RWPE1 (cell line): ENCODE measurements around the gene IFIT3.

Experiments
- CTCF ChIA-PET: fragments of 350-600 bp; sonication (Branson Sonifier 250); formaldehyde crosslinking; extraction: SDS; loops from one replicate; lab custom pipeline; 2021; lab: Yijun Ruan, JAX
- POLR2A ChIA-PET: fragments of 400-600 bp; formaldehyde crosslinking; extraction: SDS; loops from one replicate; lab custom pipeline; 2020; ENCODE audit warnings: antibody characterized with exemption; ENCODE audit not compliant: low non-redundant PET; lab: Yijun Ruan, JAX
- DNase-seq: peaks from one replicate; pipeline ENCODE4 v3.0.0; 2012; ENCODE audit warnings: low spot score
- H3K27ac ChIP-seq: fragments of 450-650 bp; 2 replicates; pipeline ENCODE4 v1.5.1; 2017
- TF ChIP-seq, protein P1 (sequence below): fragments of 450-650 bp; conservative IDR thresholded peaks from 2 replicates; pipeline ENCODE4 v1.5.1; 2017; ENCODE audit warnings: low read depth, mild to moderate bottlenecking

The IFIT3 gene

GRCh38 chr10:89296220-89296648, 31.6 kb upstream of the IFIT3 start:
- POLR2A ChIA-PET: no interaction called here
- peak overlapping the region; percentile 64 for H3K27ac ChIP-seq
- no peak for DNase-seq
- TF ChIP-seq, protein P1, sequence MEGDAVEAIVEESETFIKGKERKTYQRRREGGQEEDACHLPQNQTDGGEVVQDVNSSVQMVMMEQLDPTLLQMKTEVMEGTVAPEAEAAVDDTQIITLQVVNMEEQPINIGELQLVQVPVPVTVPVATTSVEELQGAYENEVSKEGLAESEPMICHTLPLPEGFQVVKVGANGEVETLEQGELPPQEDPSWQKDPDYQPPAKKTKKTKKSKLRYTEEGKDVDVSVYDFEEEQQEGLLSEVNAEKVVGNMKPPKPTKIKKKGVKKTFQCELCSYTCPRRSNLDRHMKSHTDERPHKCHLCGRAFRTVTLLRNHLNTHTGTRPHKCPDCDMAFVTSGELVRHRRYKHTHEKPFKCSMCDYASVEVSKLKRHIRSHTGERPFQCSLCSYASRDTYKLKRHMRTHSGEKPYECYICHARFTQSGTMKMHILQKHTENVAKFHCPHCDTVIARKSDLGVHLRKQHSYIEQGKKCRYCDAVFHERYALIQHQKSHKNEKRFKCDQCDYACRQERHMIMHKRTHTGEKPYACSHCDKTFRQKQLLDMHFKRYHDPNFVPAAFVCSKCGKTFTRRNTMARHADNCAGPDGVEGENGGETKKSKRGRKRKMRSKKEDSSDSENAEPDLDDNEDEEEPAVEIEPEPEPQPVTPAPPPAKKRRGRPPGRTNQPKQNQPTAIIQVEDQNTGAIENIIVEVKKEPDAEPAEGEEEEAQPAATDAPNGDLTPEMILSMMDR: no peak
- CTCF ChIA-PET: no interaction called here

- TF ChIP-seq, protein P1: no peak
- ChIA-PET POLR2A (no interaction called here), CTCF (no interaction called here)
- no peak overlapping the region for H3K27ac ChIP-seq
- no peak for DNase-seq
Observed at GRCh38 chr10:89297356-89297755, 30.4 kb upstream of the IFIT3 start.

GRCh38 chr10:89297791-89298190, 30.0 kb upstream of the IFIT3 start:
- no peak for DNase-seq
- TF ChIP-seq, protein P1: no peak
- ChIA-PET CTCF (no interaction called here), POLR2A (no interaction called here)
- no peak overlapping the region for H3K27ac ChIP-seq

- ChIA-PET CTCF (interaction anchor here (0.6 kb wide), 2 partner anchors 18 to 23 kb away, joined by 3 to 5 read pairs; no protein-coding TSS in a partner anchor), POLR2A (no interaction called here)
- no peak for DNase-seq
- TF ChIP-seq, protein P1: no peak
- no peak overlapping the region for H3K27ac ChIP-seq
Observed at GRCh38 chr10:89299031-89299430, 28.8 kb upstream of the IFIT3 start.

DNA sequence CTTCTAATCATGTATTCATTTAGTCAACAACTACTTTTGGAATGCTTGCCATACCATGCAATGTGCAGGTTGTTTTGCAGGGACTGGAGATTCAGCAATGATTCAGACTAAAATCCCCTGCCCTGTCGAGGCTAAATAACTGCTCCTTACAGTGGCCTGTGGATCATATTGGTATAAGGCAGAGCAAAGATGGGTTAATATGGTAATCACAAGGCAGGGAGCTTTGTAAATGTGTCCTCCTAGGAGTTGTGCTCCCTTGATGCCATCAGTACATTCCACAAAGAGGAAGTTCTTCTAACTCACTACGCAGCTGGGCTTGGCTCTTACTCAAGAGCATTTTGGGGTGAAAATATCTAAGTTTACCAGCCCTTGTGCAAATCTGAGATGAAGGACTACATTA, 26.6 kb upstream of the IFIT3 start:
- TF ChIP-seq, protein P1: no peak
- ChIA-PET POLR2A (no interaction called here), CTCF (interaction anchor here (0.6 kb wide), 1 partner anchor 10 kb away, joined by 3 read pairs; no protein-coding TSS in a partner anchor)
- DNase-seq: no peak
- H3K27ac ChIP-seq: no peak overlapping the region

GRCh38 chr10:89301721-89302445, 25.9 kb upstream of the IFIT3 start, which contains the start of gene IFIT2:
IFIT2 (plus strand) TSS chr10:89302046; CDS start chr10:89302124, 78 bp downstream.
- H3K27ac ChIP-seq: no peak within 1 kb of the TSS
- peak; percentile 68 for DNase-seq
- TF ChIP-seq, protein P1: no peak
- ChIA-PET CTCF (interaction anchor here (0.6 to 1.2 kb wide), 5 partner anchors 10 to 151 kb away, joined by 3 to 4 read pairs (median 3); partner anchors contain the start of gene LIPA), POLR2A (no interaction called here)
